HG02759 (cell line): ENCODE results near the gene HTT-AS.
"Not testable (repeated sequence)": the region's sequence is repeated elsewhere in the genome, so short reads cannot be mapped to it uniquely, and the experiment has no call there.

Source experiments
- ATAC-seq: cut with Tn5 transposase; IDR thresholded peaks from one replicate; pipeline ENCODE4 v1.9.1; 2021; ENCODE audit warnings: mild to moderate bottlenecking, moderate library complexity; ENCODE audit not compliant: unreplicated experiment

Gene HTT-AS

DNA sequence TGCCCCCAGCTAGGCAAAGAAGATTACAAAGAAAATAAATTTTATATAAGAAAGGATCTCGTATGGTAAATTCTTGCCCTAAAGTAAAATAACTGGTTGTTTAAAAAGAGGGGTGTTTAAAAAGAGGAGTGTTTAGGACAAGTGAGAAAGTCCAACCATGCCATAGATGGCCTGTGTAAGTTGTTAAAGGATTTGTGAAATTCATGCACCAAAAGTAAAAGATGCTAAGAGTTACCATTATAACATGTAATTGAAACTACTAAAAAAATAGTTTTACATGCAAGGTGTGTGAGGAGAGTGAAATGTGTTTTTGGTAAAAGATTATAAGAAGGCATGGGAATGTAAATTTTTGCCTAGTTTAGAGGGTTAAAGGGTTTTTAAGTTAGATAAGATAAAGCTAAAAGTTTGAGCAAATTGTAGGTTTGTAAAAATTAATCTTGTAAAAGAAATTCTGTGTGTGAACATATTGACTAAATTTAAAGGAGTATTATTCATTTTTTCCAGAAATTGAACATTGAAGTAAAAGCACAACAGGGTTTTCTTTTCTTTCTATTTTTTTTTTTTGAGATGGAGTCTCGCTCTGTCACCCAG is 20.1 kb downstream of the HTT-AS start:
- ATAC-seq = no peak

GRCh38 chr4:3051141-3051897 is 23.0 kb downstream of the HTT-AS start:
- ATAC-seq = not testable (repeated sequence)

DNA sequence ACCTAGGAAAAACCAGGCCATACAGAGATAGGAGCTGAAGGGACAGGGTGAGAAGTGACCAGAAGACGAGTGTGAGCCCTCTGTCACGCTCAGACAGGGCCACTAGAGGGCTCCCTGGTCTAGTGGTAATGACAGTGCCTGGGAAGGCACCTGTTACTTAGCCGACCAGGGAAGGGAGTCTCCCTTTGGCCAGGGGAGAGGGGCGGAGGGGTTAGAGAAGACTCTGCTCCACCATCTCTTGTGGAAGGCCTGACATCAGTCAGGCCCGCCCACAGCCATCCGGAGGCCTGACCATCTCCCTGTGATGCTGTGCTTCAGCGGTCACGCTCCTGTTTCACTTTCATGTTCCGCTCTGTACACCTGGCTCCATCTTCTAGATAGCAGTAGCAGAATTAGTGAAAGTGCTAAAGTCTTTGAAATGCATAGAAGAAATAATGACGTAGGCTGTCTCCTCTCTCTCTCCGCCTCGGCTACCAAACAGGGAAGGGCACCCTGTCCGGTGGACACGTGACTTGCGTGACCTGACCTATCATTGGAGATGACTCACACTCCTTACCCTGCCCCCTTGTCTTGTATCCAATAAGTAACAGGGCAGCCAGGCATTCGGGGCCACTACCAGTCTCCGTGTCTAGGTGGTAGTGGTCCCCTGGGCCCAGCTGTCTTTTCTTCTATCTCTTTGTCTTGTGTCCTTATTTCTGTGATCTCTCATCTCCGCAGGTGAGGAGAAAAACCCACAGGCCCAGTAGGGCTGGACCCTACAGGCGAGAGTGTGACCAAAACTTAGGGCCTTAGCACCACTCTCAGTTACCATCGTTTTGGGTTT is 26.7 kb downstream of the HTT-AS start:
- ATAC-seq = peak; percentile 96

DNA sequence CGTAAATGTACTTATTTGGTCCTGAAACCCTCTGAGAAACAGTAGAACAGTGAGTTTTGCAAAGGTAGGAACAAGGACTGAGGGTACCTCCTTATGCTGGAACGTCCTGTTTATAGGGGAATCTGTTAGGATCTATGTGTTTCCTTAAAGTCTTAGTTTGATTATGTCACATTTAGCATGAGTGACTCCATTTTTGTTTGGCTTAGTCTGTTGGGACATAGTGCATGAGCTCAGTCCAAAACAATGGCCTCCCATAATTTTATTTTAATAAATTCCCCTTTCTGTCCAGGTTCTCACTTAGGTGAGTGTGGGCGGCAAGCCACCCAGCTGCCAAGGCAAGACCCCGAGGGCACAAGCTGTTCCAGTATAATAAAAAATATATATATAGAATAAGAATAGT is 27.7 kb downstream of the HTT-AS start:
- ATAC-seq = no peak

DNA sequence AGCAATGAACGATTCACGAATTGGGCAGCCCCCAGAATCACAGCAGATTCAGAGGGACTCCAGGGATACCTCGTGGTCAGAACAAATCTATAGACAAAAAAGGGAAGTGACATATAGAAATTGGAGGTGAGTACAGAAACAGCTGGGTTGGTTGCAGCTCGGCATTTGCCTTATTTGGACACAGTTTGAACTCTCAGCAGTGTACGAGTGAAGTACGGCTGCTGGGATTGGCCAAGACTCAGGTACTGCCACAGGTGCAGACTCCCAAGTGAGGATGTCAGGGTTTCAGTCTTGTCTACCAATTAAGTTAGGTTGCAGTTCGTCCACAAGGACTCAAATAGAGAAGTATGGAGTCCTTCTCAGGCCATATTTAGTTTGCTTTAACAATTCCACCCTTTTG is 28.2 kb downstream of the HTT-AS start:
- no peak for ATAC-seq

DNA sequence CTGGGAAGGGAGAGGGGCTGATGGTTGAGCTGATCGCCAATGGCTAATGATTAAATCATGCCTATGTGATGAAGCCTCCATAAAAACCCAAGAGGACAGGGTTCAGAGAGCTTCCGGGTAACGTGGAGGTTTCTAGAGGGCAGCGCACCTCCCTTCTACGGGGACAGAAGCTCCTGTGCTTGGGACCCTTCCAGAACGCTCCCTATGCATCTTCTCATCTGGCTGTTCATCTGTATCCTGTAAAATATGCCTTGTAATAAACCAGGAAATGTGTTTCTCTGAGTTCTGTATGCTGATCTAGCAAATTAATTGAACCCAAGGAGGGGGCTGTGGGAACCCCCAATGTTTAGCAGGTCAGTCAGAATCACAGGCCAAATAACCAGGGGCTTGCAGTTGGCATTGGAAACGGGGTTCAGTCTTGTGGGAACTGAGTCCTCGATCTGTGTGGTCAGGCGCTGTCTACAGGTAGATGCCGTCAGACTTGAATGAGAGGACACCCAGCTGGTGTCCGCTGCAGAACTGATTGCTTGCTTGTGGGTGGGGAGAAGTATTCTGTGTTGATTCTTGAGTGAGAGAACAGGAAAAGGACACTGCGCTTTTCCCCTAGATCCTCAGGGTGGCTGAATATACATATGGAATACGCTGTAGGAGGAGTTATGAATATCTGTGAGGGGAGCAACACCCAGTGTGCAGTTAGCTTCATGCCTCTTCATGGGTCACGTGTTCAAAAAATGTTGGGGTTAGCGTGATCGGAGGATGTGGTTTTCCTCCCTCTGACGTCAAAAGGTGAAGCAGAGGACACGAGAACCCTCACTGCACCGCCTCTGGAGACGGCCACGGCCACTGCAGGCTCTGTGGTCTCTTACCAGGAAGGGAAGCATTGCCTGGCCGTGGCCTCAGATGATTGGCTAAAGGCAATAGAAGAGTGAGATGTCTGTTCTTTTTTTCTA is 29.2 kb downstream of the HTT-AS start:
- no peak for ATAC-seq

DNA sequence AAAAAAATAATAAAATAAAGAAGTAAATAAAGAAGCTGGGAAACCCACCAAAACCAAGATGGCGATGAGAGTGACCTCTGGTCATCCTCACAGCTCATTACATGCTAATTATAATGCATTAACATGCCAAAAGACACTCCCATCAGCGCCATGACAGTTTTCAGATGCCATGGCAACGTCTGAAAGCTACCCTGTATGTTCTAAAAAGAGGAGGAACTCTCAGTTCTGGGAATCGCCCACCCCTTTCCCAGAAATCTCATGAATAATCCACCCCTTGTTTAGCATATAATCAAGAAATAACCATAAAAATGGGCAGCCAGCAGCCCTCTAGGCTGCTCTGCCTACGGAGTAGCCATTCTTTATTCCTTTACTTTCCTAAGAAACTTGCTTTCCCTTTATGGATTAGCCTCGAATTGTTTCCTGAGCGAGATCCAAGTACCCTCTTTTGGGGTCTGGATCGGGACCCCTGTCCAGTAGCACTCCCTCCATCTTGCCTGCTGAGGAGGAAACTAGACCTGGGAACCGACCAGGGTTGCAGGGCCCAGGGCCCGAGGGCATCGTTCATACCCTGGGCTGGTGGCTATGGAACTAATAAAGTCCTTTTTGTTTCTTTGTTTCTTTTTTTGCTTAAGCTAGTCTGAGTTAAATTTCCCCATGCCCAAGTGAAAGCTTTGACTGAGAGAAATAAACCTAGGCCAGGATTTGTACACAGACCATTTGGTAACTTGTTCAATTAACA is 30.9 kb downstream of the HTT-AS start:
- no peak for ATAC-seq

DNA sequence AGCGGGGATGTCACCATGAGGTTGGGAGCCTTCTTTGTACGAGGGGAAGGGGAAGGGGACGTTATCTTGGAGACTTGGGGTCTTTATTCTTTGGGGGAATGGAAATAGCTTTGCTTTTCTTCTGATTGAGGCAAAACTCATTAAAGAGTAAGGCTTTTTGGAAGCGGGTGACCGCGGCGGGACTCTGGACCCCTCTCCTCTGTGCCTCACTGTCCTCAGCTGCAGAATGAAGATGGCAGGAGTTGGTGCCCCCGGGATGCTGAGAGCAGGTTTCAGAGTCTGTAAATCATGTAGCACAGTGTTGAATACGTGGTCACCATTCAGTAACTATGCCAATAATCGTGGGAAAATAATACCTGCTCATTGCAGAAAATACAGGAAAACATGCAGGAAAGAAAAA is 32.1 kb downstream of the HTT-AS start:
- ATAC-seq = no peak

- ATAC-seq = no peak
Measured at GRCh38 chr4:3041192-3042142, 32.9 kb downstream of the HTT-AS start.

- ATAC-seq = no peak
Measured at GRCh38 chr4:3040452-3041191, 33.7 kb downstream of the HTT-AS start.

DNA sequence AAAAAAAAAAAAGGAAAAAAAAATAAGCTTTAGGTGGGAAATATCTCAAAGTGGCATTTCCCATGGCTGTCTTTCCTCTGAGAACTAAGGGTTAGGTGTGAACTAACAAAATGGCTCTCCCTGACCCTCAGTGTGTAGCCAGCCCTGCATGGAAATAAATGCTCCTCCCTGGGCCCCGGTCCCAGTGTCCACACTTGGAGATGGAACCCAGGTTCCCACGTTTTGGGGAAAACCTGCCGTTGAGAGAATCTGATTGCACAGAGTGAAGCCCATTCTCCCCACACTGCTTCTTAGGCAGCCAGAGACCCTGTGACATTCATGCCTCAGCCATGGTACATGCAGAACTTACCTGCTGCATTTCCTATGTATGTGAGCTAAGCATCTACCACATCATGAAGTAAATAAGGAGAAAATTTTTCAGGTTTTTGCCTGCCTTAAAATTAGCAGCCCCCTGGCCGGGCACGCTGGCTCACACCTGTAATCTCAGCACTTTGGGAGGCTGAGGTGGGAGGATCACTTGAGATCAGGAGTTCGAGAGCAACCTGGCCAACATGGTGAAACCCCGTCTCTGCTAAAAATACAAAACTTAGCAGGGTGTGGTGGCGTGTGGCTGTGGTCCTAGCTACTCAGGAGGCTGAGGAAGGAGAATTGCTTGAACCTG is 34.5 kb downstream of the HTT-AS start:
- no peak for ATAC-seq

GRCh38 chr4:3037957-3038461 is 36.3 kb downstream of the HTT-AS start:
- no peak for ATAC-seq

GRCh38 chr4:3036131-3036952 is 38.0 kb downstream of the HTT-AS start:
- no peak for ATAC-seq

- no peak for ATAC-seq
Measured at GRCh38 chr4:3035674-3036073, 38.7 kb downstream of the HTT-AS start.

DNA sequence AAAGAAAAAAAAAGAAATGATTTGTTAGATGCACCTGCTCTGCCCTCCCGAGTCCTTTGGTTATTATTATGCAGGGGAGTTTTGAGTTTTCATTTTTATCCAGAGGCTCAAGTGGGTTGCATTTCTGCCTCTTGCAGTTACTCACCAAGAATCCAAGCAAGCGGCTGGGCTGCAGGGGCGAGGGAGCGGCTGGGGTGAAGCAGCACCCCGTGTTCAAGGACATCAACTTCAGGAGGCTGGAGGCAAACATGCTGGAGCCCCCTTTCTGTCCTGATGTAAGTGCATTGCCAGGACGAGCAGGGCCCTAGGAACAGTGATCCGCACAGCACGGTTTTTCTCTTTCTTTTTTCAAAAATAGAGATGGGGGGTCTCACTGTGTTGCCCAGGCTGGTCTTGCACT is 39.1 kb downstream of the HTT-AS start:
- no peak for ATAC-seq

- ATAC-seq = no peak
Measured at GRCh38 chr4:3034231-3034630, 40.1 kb downstream of the HTT-AS start.
